ENCODE measurements around the gene C3orf20.

The C3orf20 gene

DNA sequence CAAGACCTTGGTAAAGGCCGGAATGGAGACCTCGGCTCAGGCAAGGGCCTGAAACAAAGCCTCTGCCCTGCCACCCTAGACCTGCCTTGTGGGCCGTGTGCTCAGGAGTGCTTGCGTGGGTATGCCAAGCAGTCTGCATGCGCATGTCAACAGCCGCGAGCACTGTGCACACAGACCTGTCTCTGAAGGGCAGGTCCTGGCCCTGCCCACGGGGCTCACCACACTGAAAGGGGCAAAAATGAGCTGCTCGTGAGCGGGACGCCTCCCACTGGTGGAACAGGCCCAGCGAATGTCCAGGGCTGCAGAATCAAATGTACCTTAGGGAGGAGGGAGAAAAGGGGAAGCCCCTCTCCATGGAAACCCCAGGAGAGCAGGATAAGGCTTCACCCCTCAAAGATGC is 99.5 kb downstream of the C3orf20 start:
- no peak for DNase-seq (ENCODE audit: low read depth in 3 of 3)

DNA sequence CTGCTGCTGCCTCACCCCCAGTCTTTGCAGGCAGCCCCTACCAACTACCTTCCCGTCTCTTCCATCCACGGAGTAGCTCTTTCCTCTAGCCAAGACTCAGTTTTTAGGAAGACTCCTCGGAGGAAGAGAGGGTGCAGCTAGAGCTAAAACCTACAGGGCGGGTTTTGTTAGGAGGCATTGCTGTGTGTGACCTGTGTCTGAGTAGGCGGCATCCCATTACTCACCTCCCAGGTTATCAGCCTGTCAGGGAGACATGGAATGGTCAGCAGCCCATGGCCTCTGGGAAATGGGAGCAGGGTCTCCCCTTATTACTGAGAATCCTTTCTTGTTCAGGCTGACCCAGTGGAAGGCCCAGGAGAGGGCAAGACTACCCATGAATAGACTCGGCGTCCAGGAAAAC is 100.1 kb downstream of the C3orf20 start:
- DNase-seq (ENCODE audit: low read depth in 3 of 3) = no peak

DNA sequence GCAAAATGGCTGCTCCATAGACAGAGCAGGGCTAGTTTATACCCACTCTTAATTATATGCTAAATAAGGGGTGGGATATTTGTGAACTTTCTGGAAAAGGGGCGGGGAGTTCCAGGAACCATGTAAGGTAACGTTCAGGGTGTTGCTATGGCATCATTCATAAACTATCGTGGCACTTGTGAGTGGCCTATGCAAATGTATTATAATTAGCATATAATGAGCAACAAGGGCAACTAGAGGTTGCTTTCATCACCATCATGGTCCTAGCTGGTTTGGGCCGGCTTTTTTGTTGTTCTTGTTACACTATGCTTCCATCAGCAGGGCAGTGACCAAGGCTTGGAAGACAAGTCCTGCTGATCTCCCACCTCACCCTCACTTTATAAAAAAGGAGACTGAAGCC is 100.6 kb downstream of the C3orf20 start:
- no peak for DNase-seq (ENCODE audit: low read depth in 3 of 3)

DNA sequence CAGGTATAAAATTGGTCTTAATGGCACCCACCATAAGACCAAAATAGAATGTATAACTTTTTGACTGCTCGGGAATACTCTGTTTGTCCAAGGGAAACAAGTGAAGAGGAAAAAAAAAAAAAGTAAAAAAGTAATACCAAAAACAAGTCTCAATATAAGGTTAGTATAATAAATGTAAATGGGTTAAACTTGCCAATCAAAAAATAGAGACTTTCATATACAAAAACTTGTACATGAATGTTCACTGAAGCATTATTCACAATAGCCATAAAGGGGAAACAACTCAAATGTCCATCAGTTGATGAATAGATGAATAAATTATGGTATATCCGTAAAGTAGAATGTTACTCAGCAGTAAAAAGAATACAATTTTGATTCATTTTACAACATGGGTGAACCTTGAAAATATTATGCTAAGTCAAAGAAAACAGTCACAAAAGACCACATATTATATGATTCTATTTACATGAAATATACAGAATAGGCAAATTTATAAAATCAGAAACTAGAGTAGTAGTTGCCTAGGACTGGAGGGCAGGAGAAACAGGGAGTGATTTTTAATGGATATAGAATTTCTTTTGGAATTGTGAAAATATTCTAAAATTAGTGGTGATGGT is 104.2 kb downstream of the C3orf20 start:
- DNase-seq (ENCODE audit: low read depth in 3 of 3) = no peak

DNA sequence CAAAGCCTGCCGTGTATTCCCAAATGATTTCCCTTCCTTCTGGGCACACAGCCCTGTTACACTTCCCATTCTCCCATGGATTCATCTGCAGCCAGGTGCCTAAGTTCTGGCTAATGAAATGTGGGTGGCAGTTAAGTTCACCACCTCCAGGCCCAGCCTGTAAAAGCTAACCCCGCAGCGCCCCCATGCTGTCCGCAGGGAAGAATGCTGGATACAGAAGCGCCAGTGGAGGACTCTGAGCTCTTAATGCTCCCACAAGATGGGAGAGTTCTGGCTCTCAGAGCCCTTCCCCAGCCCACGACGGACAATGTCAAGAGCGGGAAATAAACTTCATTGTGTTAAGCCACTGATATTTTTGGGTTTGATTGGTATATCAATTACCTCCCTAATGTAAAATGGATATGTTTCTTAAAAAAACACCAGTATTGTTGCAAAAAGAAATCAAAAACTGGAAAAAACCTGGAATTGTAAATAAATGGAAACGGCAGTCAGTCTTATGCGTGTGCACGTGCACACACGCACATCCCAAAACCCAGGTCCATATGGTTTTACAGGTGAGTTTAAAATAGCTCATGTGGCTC is 106.1 kb downstream of the C3orf20 start:
- peak in 1 of 3 experiments; percentile 30 for DNase-seq (ENCODE audit: low read depth in 3 of 3)

DNA sequence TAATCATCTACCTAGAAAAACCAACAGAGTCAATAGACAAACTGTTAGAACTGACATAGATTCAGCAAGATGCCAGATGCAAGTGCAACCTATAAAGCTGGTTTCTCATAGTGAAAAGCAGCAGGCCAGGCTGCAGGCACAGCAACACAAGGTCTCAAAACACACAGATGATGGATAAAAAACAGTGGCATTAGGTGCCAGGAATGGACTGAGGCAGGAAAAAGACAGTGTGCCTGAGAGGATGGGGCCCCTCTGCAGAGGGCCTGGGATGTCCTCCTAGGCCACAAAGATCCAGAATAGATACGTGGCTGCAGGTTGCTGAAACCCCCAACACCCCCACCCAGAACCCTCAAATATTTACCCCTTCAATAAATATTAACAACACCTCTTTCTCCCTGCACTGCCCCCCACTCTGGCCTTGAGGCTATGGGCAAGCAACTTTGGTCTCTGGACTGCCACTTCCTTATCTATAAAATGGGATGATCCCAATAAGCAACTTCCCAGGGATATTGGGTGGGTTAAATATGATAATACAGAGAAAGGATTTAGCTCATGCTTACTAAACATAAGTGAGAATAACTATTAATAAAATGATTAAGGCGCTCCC is 108.6 kb downstream of the C3orf20 start:
- DNase-seq (ENCODE audit: low read depth in 3 of 3) = no peak

DNA sequence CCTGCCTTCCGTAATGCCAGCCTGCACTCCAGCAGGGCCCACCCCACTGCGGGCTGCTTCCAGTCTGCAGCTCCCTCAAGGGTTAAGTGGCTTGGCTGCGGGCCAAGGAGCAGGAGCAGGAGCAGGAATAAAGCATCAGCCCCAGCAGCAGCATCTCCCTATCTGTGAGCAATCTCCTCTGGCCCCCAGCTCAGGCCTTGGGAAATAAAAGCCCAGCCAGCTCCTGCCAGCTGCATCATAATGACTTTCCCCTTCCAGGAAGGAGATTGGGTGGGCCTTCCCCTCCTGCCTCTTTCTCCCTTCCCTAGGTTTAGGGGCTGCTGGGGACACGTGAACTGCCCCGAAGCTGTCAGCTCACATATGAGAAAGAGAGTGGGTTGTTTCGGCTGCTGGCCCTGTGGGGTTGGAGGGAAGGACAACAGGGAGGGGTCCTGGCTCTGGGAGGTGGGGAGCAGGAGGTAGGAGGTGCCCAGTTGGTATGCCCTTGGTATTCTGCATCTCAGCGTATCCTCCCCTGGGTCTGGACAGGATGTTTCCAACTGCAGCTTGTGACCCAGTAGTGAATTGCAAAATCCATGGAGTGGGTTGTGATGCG is 109.2 kb downstream of the C3orf20 start:
- DNase-seq (ENCODE audit: low read depth in 3 of 3) = no peak

DNA sequence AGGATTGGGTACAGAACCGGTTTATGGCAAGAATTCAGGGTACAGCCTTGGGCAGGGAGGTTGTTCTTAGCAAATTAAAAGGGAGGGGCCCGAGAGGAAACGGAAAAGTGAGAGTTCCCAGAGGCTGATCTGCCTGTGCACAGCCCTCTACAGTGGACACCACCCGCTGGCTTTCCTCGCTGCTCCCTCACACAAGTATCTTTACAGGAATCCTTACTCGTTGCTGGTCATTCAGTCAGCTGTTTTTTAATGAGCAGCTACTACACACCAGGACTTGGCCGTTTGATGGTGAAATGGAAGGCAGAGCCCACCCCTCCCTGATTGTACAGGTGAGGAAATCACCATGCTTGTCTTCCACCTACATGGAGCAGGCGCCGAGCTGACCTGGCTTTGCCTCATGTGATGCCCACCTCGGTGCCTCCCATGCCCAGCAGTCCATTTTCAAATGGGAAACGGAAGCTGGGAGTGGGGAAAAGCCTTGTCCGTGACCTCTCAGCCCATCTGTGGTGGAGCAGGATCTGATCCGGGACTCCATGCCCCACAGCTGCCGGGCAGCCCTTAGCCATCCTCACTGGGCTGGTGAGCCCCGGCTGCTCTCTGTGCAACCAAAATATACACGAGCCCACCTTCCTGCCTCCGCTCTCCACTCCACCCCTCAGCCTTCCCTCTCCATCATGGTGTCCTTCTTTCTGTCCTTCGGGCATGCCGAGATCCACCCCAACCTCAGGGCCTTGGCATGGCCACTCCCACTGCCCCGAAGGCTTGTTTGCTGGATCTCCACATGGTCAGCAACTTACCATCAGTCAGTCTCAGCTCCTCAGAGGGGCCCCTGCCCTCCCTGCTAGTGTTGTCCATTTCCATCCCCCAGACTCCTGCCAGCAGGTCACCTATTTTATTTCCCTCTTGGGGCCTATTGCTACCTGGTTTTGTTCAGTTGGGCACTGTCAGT is 110.5 kb downstream of the C3orf20 start:
- DNase-seq (ENCODE audit: low read depth in 3 of 3) = no peak

DNA sequence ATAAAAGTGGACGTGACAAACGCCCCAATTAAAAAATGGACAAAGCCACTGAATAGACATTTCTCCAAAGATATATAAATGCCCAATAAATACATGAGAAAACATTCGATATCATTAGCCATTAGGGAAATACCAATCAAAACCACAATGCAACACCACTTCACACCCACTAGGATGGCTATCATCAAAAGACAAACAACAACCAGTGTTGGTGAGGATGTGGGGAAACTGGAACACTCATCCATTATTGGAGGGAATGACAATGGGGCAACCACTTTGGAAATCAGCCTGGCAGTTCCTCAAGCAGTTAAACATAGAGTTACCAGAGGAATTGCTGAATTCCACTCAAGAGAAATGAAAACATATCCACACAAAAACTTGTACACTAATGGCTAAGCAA is 111.4 kb downstream of the C3orf20 start:
- no peak for DNase-seq (ENCODE audit: low read depth in 3 of 3)

DNA sequence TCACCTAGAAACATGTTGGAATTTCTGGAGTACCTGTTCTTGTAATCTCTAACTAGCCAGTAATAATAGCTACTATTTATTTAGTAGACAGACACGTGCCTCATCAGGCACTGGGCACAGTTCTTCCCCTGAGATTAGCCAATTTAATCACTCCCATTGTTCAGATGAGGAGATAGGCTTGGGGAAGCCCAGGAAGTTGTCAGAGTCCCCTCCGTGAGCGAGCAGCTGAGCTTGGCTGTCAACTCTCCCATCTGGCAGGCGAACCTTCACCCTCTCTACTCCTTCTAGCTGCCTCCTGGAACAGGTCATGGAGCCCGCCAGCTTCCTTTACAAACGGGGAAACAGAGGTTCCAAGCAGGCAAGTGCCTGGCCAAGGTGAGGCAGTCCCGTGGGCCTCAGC is 112.7 kb downstream of the C3orf20 start:
- DNase-seq (ENCODE audit: low read depth in 3 of 3) = no peak

DNA sequence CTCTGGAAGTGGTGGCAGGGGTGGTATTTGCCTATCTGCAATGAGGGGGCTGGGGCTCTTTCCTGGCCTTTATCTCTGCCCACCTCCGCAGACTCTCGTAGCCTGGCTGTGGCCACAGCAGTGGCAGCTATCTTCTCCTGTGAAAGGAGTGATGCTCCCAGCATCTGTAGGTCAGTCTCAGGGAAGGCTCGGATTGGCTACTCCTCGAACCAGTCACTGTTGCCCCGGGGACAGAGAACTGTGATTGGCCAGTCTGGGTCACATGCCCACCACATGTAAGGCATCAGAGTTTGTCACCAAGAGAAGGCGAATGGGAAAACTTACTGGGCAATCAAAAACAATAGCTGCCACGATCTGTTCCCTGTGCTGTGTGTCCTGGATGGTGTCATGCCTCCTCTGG is 113.7 kb downstream of the C3orf20 start:
- DNase-seq (ENCODE audit: low read depth in 3 of 3) = no peak

DNA sequence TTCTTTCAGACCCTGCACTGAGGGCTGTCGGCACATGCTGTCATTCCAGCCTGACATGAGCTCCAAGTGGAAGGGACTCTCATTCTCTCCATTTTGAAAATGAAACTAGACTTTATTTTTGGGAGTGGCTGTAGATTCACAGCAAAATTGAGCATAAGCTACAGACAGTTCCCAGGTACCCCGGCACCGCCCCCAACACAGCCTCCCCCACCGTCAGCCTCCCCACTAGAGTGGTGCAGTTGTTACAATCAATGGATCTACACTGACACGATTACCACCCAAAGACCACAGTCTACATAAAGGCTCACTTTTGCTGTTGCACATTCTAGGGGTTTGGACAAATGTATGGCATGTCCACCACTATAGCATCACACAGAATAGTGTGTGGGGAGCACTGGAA is 114.3 kb downstream of the C3orf20 start:
- no peak for DNase-seq (ENCODE audit: low read depth in 3 of 3)

DNA sequence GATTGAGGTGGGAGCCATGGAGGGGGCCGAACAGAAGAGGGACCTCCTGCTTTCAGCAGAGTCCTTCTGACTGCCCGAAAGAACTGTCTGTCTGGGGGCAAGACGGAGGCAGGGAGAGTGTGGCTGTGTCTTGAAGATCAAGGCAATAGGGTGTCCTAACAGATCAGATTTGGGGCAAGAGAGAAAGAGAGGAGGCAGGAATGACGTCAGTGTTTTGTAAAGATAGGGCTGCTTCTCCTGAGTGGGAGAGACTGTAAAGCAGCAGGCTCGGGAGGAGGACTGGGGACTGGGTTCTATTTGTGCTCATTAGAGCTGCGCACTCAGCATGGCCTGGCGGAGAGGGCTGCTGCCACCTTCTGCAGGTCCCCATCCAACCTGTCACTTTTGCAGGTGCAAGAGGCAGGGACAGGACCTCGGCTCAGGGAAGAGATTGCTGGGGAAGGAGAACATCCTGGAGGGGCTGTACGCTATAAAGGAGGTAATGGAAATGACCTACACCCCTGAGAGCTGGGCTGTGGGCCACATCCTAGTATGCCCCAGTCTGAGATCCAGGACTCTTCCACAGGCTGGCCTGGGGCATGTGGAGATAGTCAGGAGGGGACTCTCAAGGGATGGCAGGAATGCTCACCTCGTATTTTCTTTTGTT is 114.8 kb downstream of the C3orf20 start:
- DNase-seq (ENCODE audit: low read depth in 3 of 3) = no peak

DNA sequence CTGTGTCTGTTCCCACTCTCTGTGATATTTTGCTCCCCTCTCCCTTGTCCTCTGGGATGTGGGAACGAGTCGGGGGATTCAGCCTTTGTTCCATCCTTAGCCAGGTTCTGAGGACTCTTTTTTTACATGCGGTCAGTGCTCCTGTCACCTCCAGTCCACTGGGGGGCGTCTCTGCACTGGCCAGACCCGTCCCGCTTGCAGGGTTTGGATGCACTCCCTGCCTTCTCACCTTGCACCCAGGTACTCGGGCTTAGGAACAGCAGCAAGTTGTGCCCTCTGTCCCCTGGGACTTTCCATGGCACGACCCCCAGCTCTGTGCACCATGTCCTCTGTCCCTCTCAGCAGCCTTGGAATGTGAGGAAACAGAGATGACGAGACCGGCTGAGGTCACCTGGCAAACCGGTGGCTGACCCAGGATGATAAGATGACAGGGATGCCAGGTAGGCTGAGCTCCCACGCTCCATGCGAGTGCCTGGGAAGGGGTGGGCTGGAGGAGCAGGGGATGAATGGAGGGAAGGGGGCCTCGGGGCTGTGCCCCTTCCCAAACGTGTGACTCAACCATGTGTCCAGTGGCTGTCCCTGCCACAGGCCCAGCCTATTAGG is 116.5 kb downstream of the C3orf20 start:
- peak; percentile 12 to 56 (median 28) for DNase-seq (ENCODE audit: low read depth in 3 of 3)

DNA sequence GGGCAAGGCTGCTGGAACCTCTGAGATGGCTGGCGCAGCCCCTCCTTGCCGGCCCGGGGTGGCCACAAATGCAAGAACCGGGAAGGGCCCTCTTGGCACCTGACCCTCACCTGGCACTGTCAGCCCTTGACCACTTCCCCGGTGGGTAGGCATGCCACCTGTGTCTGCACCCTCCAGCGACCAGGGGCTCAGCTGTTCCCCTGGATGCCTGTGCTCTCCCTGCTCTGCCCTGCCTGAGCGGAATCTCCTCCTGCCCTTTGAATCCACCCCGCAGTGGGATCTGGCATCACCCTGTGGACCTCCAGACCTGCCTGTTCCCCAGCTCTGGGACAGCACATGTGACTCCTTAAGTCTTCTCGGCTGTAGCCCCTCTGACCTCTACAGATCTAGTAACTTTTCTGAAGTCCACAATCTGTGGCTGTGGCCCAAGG is 117.8 kb downstream of the C3orf20 start:
- no peak for DNase-seq (ENCODE audit: low read depth in 3 of 3)

DNA sequence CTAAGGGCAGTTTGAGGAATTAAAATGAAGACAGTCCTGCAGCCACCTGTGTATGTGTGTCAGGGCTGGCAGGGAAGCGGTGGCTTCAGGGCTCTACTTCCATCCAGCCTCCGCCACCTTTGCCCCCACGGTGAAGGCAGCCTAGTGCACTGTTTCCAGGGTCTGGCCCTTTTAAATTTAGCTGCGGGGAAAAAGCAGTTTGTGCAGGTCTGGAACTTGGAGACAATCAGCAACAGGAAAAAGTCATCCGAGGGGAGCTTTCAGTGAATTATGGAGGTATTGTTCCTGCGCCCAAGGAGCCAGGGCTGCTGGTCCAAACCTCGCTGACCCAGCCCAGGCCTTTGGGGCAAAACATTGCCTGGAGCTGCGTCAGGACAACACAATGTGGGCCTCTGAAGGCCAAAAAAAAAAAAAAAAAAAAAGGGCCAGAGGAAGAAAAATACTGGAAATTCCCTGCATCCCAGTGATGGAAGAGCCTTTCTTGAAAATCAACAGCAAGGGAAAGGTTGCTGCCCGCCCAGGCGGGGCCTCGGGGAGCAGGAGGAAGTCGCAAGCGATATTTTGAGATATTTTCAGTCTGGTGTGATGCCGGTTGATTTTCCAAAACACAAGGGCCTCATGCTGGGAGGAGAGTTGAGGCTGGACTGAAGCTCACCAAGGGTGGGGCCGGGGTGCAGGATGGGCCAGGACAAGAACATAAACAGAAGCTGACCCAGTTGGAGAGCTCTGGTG is 118.4 kb downstream of the C3orf20 start:
- DNase-seq (ENCODE audit: low read depth in 3 of 3) = no peak

DNA sequence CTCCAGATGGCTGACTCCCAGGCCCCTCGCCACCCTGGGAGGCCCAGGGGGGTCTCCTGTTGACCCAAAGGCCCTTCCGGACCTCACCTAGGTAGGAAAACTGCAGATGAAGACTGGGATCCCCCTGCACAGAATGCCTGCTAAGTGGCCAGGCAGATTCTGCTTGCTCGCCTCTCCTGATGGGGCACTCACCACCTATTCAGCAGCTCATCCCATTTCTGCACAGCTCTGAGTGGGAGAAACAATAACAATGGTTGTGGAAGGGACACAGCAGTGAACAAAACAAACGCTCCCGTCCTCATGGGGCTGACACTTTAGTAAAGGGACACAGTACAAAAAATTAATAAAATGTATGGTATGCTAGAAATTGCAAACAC is 118.9 kb downstream of the C3orf20 start:
- DNase-seq (ENCODE audit: low read depth in 3 of 3) = no peak

DNA sequence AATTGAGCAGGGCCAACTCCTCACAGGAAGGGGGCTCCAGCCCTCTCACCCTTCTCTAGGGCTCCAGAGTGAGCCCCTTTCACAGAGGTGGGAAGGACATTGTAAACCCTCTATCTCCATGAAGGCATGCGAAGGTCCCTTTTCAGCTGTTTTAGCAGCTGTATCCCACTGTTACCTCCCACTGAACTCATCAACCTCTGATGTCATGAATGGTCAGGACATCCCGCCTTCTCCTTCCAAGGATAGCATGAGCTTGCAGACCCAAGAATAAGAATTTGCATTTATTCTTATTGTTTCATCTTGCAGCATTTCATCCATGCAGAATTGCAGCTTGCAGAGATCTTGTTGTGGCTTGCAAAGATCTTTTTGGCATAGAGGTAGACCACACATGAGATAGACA is 119.5 kb downstream of the C3orf20 start:
- DNase-seq (ENCODE audit: low read depth in 3 of 3) = no peak

DNA sequence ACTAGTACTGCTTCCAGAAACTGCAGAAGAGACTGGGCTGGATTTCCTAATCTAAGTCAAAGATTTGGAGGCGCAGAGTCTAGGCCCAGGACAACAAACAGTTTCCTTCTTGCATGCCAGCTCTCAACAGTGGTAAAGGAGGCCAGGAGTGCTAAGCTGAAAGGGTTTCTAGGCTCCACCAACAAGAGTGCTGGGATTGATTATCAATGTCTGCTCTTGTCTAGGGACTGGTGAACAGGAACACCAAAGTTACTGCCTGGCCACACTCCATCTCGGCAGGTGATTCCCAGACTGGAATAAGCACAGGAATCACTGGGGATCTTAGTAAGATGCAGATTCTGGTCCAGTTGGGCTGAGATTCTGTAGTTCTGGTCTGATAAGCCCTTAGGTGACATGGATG is 121.1 kb downstream of the C3orf20 start:
- no peak for DNase-seq (ENCODE audit: low read depth in 3 of 3)

DNA sequence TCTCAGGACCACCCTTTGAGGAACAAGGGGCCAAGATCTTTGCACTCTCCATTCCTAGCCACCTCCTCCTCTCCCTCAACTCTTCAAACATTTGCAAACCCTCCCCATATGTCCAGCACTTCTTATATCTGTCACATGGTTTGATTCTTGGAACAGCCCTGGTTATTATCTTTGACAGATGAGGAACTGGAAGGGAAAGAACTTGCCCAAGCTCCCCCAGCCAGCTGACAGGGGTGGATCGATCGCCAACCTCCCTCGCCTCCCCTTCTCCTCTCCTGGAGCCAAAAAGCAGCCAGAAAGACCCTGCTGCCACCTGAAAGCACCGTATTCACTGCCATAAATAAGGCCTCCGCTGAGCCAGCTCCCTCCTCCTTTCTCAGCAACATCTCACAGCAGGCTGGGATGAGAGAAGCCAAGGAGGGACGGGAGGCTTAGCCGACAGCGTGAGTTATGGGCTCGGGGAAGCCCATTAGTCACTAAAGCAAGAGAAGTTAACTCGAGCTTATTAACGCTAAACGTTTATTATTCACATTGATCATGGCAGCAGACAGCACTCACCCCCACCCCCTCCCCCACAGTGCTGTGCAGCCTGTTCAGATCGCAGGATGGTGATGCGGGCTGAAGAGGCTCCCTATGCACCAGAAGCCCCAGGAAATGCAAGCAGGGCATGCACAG is 121.6 kb downstream of the C3orf20 start:
- DNase-seq (ENCODE audit: low read depth in 3 of 3) = no peak

Data from stimulated activated CD4-positive, alpha-beta T cell treated with anti-CD3 and anti-CD28 coated beads, TNF-alpha, amount 100 ng/mL, for 24 hours (primary cell).